HG03175 (cell line): ENCODE measurements around the gene RABGEF1.
A peak's percentile ranks its signal among the peaks of the same experiment; 100 is the strongest.
"Not testable (repeated sequence)": the region's sequence is repeated elsewhere in the genome, so short reads cannot be mapped to it uniquely, and the experiment has no call there.

Experiments
- ATAC-seq: cut with Tn5 transposase; IDR thresholded peaks from one replicate; pipeline ENCODE4 v1.9.1; 2021; ENCODE audit warnings: mild to moderate bottlenecking, moderate library complexity; ENCODE audit not compliant: unreplicated experiment

Gene RABGEF1

DNA sequence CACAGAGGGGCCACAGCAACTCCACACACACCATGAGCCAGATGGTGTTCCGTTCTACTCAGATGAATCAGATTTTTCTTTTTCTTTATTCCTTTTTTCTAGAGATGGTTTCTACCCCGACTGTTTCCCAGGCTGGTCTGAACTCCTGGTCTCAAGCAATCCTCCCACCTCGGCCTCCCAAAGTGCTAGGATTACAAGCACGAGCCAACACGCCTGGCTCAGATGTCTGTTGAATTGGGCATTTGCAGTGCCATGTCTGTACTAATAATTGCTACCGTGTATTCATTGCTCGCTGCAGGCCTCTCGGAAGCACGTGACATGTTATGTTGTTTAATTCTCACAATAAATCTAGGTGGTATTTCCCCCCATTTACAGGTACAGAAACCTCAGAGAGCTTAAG is 67.2 kb downstream of the RABGEF1 start:
- no peak for ATAC-seq

GRCh38 chr7:66810716-66811115 is 70.2 kb downstream of the RABGEF1 start:
- ATAC-seq = no peak

GRCh38 chr7:66815186-66815875 is 74.8 kb downstream of the RABGEF1 start:
- ATAC-seq = not testable (repeated sequence)

- no peak for ATAC-seq
Observed at GRCh38 chr7:66815951-66816350, 75.4 kb downstream of the RABGEF1 start.

GRCh38 chr7:66816658-66817057 is 76.1 kb downstream of the RABGEF1 start:
- not testable (repeated sequence) for ATAC-seq

GRCh38 chr7:66817208-66817795 is 76.8 kb downstream of the RABGEF1 start:
- ATAC-seq = not testable (repeated sequence)

- ATAC-seq = not testable (repeated sequence)
Observed at GRCh38 chr7:66817956-66818355, 77.4 kb downstream of the RABGEF1 start.

GRCh38 chr7:66824041-66824440 is 83.5 kb downstream of the RABGEF1 start:
- no peak for ATAC-seq

GRCh38 chr7:66825538-66825937 is 85.0 kb downstream of the RABGEF1 start:
- ATAC-seq = not testable (repeated sequence)

DNA sequence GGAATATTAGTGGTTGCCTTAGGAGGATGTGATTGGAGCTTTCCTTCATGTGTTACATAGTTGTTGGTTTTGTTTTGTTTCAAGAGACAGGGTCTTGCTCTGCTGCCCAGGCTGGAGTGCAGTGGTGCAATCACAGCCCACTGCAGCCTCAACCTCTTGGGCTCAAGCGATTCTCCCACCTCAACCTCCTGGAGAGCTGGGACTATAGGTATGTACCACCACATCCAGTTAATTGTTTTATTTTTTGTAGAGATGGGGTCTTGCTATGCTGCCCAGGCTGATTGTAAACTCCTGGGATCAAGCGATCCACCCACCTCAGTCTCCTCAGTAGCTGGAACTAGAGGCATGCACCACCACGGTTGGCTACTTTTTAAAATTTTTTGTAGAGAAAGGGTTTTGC is 86.1 kb downstream of the RABGEF1 start:
- no peak for ATAC-seq

- ATAC-seq = not testable (repeated sequence)
Observed at GRCh38 chr7:66830976-66831375, 90.4 kb downstream of the RABGEF1 start.

- no peak for ATAC-seq
Observed at GRCh38 chr7:66832531-66833351, 92.2 kb downstream of the RABGEF1 start.

- ATAC-seq = no peak
Observed at GRCh38 chr7:66837007-66837406, 96.5 kb downstream of the RABGEF1 start.

GRCh38 chr7:66837661-66838060 is 97.1 kb downstream of the RABGEF1 start:
- ATAC-seq = no peak

- ATAC-seq = no peak
Observed at GRCh38 chr7:66839814-66840213, 99.3 kb downstream of the RABGEF1 start.

DNA sequence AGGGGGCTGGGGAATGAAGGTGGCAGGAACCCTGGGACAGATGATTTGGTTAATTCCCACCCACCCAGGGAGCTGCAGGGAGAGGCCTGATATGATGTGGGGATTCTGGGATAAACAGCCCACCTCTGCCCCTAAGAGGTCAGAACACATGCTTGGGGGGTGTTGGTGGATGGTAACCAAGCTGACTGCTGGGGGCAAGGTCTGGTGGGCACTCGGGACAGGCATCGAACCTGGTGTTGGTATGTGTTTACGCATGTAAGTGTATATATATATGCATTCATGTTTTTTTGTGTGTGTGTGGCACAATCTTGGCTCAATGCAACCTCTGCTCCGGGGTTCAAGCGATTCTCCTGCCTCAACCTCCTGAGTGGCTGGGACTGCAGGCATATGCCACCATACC is 99.8 kb downstream of the RABGEF1 start:
- ATAC-seq = no peak

DNA sequence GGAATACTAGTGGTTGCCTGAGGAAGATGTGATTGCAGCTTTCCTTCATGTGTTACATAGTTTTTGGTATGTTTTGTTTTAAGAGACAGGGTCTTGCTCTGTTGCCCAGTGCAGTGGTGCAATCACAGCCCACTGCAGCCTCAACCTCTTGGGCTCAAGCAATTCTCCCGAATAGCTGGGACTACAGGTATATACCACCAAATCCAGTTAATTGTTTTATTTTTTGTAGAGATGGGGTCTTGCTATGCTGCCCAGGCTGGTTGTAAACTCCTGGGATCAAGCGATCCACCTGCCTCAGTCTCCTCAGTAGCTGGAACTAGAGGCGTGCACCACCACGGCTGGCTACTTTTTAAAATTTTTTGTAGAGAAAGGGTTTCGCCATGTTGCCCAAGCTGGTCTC is 101.4 kb downstream of the RABGEF1 start:
- ATAC-seq = no peak

DNA sequence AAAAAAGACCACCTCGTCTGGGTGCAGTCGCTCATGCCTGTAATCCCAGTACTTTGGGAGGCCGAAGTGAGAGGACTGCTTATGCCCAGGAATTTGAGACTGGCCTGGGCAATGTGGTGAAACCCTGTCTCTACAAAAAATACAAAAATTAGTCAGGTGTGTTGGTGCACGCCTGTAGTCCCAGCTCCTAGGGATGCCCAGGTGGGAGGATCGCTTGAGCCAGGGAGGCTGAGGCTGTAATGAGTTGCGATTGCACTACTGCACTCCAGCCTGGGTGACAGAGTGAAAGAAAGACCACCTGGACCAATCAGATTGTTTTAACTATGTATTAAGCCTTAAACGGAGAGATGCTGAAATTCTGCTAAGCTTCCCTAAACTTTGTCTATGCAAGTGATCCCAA is 103.0 kb downstream of the RABGEF1 start:
- ATAC-seq = not testable (repeated sequence)

GRCh38 chr7:66844552-66845378 is 104.2 kb downstream of the RABGEF1 start:
- ATAC-seq = peak; percentile 94

GRCh38 chr7:66845379-66846095 is 105.0 kb downstream of the RABGEF1 start:
- no peak for ATAC-seq
